GM12875 (cell line): ENCODE data around the gene TRAF3.

Experiments used
- H3K4me3 ChIP-seq: one replicate; pipeline ENCODE4 v1.5.1; 2011; ENCODE audit warnings: low read depth, low read length, control low read depth
- CTCF ChIP-seq: IDR thresholded peaks from 2 replicates; pipeline ENCODE4 v1.5.1; 2011; ENCODE audit warnings: low read depth, mild to moderate bottlenecking, control low read depth, inconsistent platforms, low read length, moderate library complexity, borderline replicate concordance; ENCODE audit not compliant: insufficient read depth

TRAF3 gene

GRCh38 chr14:102952276-102952675, 175.0 kb downstream of the TRAF3 start:
- TF ChIP-seq CTCF = no peak
- no peak overlapping the region for H3K4me3 ChIP-seq

DNA sequence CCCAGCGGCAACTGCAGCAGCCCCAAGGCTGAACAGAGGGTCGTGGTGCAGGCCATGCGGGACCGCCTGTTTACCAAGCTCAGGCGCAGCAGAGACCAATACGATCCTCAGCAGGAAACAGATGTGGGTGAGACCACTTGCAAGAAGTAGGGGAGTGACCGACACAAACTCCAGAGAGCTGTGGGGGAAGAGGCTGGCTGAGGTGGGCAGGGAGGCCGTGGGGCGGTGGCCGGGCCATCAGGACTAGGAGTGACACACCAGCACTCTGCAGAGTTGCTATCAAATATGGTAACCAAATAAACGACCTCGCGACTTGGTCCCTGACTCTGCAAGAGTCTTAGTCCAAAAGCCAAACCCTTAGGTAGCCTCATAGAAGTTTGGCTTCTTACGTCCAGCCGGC, 175.9 kb downstream of the TRAF3 start:
- H3K4me3 ChIP-seq = no peak overlapping the region
- TF ChIP-seq CTCF = no peak

DNA sequence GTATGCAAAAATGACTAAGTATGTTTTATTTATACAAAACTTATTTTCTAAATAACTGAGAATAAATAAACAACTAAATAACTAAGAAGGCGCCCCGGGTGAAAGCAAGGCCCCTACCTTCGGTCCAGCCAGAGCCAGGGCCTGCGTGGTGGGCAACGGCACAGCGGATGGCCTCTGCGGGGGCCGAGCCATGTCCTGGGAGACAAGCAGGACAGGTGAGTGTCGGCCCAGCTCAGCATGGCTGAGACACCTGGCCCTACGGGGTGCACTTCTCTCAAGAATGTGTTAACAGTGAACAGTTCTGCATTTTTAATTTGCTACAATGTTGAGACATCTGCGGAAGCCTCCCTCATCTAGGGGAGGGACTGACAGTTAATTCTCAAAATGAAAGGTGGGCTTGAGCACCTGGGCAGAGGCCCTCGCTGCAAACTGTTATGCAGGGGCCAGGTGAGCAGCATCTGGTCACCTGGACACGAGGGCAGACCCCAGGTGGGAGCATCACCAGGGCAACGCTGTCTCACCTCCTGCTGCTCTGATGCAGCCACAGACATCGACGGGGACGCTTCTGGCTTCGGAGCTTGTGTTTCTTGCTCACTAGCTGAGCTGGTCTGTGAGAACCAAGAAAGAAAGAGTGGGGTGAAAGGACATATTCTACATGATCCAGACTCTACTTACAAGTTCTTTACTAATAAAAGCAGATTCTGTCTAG, 177.0 kb downstream of the TRAF3 start:
- H3K4me3 ChIP-seq = no peak overlapping the region
- no peak for TF ChIP-seq CTCF

GRCh38 chr14:102955636-102956408, 178.6 kb downstream of the TRAF3 start:
- TF ChIP-seq CTCF = no peak
- no peak overlapping the region for H3K4me3 ChIP-seq

DNA sequence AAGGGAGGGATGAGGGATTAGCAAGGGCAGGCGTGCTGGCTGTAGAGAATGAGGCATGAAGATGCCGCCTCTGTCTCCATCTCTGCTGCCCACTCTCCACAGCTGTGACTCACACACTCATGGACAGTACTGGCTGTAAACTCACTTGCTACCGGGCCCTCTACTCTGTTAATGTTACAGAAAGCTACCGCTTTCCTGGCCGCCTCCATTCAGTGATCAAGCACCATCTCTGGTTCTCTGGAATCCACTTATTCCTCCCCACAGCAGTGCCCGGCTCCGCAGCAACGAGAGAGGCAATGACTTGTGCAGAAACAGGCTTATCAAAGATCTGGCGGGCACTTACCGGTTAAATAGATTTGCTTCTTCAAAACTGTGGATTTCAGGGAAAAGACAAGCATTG, 180.0 kb downstream of the TRAF3 start:
- no peak overlapping the region for H3K4me3 ChIP-seq
- TF ChIP-seq CTCF = no peak

DNA sequence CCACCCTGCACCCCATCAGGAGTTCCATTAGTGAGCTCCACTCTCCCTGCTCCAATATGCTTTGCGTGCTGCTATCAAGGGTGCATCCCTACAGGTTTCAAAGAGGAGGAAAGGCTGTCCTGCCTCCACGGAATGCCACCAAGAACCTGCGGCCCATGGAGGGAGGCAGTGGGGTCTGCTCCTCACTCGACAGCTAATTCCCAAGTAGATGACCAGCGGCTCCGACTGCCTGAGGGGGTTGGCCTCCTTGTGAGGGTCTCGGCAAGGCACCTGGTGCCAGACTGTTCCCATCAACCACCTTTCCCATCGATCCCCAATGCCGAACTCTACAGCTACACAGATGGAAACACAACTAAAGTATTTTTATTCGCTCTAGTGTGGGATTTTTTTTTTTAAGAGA, 181.2 kb downstream of the TRAF3 start:
- no peak for TF ChIP-seq CTCF

More for the DNA sequence above, 181.2 kb downstream of the TRAF3 start:
- no peak overlapping the region for H3K4me3 ChIP-seq
